ENCODE results near the gene MTMR3.

MTMR3 gene

GRCh38 chr22:29870574-29870973, 12.4 kb upstream of the MTMR3 start:
- no peak for DNase-seq (ENCODE audit: low read depth in 2 of 2)

- DNase-seq (ENCODE audit: low read depth in 2 of 2) = no peak
Observed at GRCh38 chr22:29871684-29872083, 11.3 kb upstream of the MTMR3 start.

GRCh38 chr22:29872144-29872893, 10.7 kb upstream of the MTMR3 start:
- no peak for DNase-seq (ENCODE audit: low read depth in 2 of 2)

- DNase-seq (ENCODE audit: low read depth in 2 of 2) = no peak
Observed at GRCh38 chr22:29872989-29873388, 10.0 kb upstream of the MTMR3 start.

GRCh38 chr22:29873943-29874342, 9.0 kb upstream of the MTMR3 start:
- no peak for DNase-seq (ENCODE audit: low read depth in 2 of 2)

GRCh38 chr22:29877620-29878019, 5.4 kb upstream of the MTMR3 start:
- DNase-seq (ENCODE audit: low read depth in 2 of 2) = no peak

GRCh38 chr22:29879753-29880152, 3.2 kb upstream of the MTMR3 start:
- no peak for DNase-seq (ENCODE audit: low read depth in 2 of 2)

- no peak for DNase-seq (ENCODE audit: low read depth in 2 of 2)
Observed at GRCh38 chr22:29882716-29883044, 294 bp upstream of the MTMR3 start.

- DNase-seq (ENCODE audit: low read depth in 2 of 2) = peak in 1 of 2 donors; percentile 1
Observed at GRCh38 chr22:29883775-29884097, 762 bp downstream of the MTMR3 start.

- DNase-seq (ENCODE audit: low read depth in 2 of 2) = no peak
Observed at GRCh38 chr22:29885610-29886009, 2.6 kb downstream of the MTMR3 start.

- DNase-seq (ENCODE audit: low read depth in 2 of 2) = no peak
Observed at GRCh38 chr22:29886596-29886995, 3.6 kb downstream of the MTMR3 start.

GRCh38 chr22:29887358-29887757, 4.4 kb downstream of the MTMR3 start:
- no peak for DNase-seq (ENCODE audit: low read depth in 2 of 2)

- no peak for DNase-seq (ENCODE audit: low read depth in 2 of 2)
Observed at GRCh38 chr22:29890760-29891159, 7.8 kb downstream of the MTMR3 start.

GRCh38 chr22:29892315-29893156, 9.6 kb downstream of the MTMR3 start:
- no peak for DNase-seq (ENCODE audit: low read depth in 2 of 2)

GRCh38 chr22:29901354-29901753, 18.4 kb downstream of the MTMR3 start:
- DNase-seq (ENCODE audit: low read depth in 2 of 2) = no peak

GRCh38 chr22:29903371-29903770, 20.4 kb downstream of the MTMR3 start:
- no peak for DNase-seq (ENCODE audit: low read depth in 2 of 2)

- DNase-seq (ENCODE audit: low read depth in 2 of 2) = no peak
Observed at GRCh38 chr22:29904020-29904419, 21.0 kb downstream of the MTMR3 start.

- no peak for DNase-seq (ENCODE audit: low read depth in 2 of 2)
Observed at GRCh38 chr22:29907753-29908515, 25.0 kb downstream of the MTMR3 start.

- DNase-seq (ENCODE audit: low read depth in 2 of 2) = no peak
Observed at GRCh38 chr22:29912141-29912540, 29.2 kb downstream of the MTMR3 start.

- DNase-seq (ENCODE audit: low read depth in 2 of 2) = no peak
Observed at GRCh38 chr22:29912605-29913398, 29.8 kb downstream of the MTMR3 start.

GRCh38 chr22:29914165-29914564, 31.2 kb downstream of the MTMR3 start:
- no peak for DNase-seq (ENCODE audit: low read depth in 2 of 2)

- no peak for DNase-seq (ENCODE audit: low read depth in 2 of 2)
Observed at GRCh38 chr22:29914991-29915533, 32.1 kb downstream of the MTMR3 start.
